ENCODE results near the gene FOXJ3. TPM values are rescaled to one million over a fixed set of nuclear protein-coding genes. Genes with fewer than 3 reads are reported as not detected.

Gene FOXJ3
- total RNA-seq, 3 donors from 2014 or later = 47.0 to 57.3 (median 53.4) TPM

DNA sequence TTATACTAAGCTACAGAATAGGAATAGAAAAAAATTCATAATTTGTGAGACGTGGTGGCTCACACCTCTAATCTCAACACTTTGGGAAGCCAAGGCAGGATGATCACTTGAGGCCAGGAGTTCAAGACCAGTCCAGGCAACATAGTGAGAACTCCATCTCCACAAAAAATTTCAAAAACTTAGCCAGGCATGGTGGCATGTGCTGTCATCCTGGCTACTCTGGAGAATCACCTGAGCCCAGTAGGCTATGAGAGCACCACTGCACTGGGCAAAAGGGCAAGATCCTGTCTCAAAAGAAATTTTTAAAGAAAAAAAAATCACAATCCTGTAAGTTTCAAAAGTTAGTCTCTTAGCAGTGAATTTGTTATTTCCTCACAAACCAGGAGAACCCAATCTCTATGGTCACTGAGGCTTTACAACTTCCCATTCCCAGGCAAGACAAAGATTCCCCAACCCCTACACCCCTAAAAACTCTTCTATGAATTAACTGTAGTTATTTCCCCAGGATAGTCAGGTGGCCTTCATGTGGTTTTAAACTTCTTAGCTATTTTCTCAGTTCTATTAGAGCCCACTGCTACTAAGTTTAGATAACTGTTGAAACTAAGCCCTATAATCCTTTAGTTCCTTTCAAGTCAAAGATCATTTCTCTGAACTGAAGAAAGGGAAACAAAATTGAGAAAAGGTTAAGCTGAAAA is 74.5 kb downstream of the FOXJ3 start:
- H3K4me1 ChIP-seq (ENCODE audit: low read depth) = peaks cover 4% of the 10 kb centered on the region
- DNase-seq = no peak
- no peak for ATAC-seq
- no peak for TF ChIP-seq CTCF (IDR thresholded peaks at IDR 0.05)
- H3K4me3 ChIP-seq = no peak overlapping the region
- H3K36me3 ChIP-seq (ENCODE audit: low read depth) = no peaks in the 10 kb centered on the region
- intact Hi-C loops (cut with DNase I, micrococcal nuclease) = no loop called here
- no peaks in the 10 kb centered on the region for H3K9me3 ChIP-seq

DNA sequence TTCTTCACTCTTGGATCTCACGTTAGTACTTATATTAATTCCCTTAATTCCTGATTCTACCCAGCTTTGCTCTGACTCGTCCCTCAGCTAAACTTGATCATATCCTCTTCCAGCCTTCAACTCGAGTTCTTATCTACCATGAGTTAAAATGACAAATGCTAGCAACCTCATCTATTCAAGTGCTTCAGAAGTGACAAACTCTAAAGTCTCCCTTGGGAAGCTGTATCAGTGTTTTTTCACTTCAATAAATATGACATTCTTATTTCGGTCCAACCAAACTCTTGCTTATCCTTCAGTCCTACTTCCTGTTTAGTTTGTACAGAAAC is 75.3 kb downstream of the FOXJ3 start:
- TF ChIP-seq CTCF (IDR thresholded peaks at IDR 0.05) = no peak
- H3K4me3 ChIP-seq = no peak overlapping the region
- ATAC-seq (no peak), DNase-seq (no peak)
- H3K4me1 ChIP-seq (ENCODE audit: low read depth) = peaks cover 4% of the 10 kb centered on the region
- H3K36me3 ChIP-seq (ENCODE audit: low read depth) = no peaks in the 10 kb centered on the region
- no peaks in the 10 kb centered on the region for H3K9me3 ChIP-seq
- intact Hi-C loops (cut with DNase I, micrococcal nuclease) = no loop called here

DNA sequence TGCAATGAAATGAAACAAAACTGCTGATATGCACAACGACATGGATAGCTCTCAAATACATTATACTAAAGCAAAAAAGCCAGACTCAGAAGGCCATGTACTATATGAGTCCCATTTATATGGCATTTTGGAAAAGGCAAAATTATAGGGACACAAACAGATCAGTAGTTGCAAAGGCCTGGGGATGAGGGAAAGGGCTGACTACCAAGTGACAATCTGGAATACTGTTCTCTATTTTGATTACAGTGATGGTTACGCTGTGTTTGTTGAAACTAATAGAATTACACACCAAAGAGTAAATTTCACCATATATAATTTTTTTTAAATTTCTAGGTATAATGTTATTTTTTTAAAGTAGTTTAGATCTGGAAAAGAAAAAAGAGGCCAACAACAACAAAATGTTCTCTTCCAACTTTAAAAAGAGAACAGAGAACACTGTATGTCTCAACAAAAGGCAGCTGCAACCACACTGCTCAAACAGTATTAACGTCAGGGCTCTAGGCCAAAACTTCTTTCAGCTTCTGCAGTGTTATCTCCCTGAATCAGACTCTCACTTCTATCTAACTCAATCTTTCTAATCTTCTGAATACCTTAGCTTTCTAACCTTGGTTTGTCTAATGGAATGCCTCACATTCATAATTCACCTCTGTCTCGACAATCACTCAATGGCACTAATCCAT is 75.8 kb downstream of the FOXJ3 start:
- Histone ChIP-seq H3K9me3 (no peaks in the 10 kb centered on the region), H3K36me3 (ENCODE audit: low read depth) (no peaks in the 10 kb centered on the region), H3K4me1 (ENCODE audit: low read depth) (peaks cover 4% of the 10 kb centered on the region), H3K4me3 (no peak overlapping the region)
- peak in 1 of 3 donors; percentile 12 for DNase-seq
- intact Hi-C loops (cut with DNase I, micrococcal nuclease) = no loop called here
- ATAC-seq = peak; percentile 48
- no peak for TF ChIP-seq CTCF (IDR thresholded peaks at IDR 0.05)

GRCh38 chr1:42258218-42258617 is 76.8 kb downstream of the FOXJ3 start:
- no peak for TF ChIP-seq CTCF (IDR thresholded peaks at IDR 0.05)
- intact Hi-C loops (cut with DNase I, micrococcal nuclease) = no loop called here

DNA sequence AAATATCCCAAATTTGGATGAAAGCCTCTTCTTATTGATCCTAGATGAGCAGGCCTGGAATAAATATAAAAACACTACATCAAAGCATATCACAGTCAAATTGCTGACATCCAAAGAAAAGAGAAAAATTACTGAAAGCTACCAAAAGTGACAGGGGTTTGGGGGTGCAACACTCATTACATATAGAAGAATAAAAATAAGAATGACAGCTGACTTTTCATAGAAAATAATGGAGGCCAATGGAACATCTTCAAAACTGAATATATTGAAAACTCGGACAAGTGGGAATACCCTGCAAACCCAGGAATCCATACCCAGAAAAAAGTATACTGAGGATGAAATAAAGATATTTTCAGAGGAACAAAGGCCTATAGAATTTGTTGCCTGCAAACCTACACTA is 84.0 kb downstream of the FOXJ3 start:
- Histone ChIP-seq H3K4me3 (no peak overlapping the region), H3K36me3 (ENCODE audit: low read depth) (no peaks in the 10 kb centered on the region)

More at GRCh38 chr1:42258218-42258617, 76.8 kb downstream of the FOXJ3 start:
- Histone ChIP-seq H3K9me3 (no peaks in the 10 kb centered on the region), H3K4me1 (ENCODE audit: low read depth) (peaks cover 4% of the 10 kb centered on the region), H3K36me3 (ENCODE audit: low read depth) (no peaks in the 10 kb centered on the region), H3K4me3 (no peak overlapping the region)
- no peak for DNase-seq
- no peak for ATAC-seq

More for the DNA sequence above, 84.0 kb downstream of the FOXJ3 start:
- no peak for TF ChIP-seq CTCF (IDR thresholded peaks at IDR 0.05)
- Histone ChIP-seq H3K9me3 (peaks cover 3% of the 10 kb centered on the region), H3K4me1 (ENCODE audit: low read depth) (no peaks in the 10 kb centered on the region)
- DNase-seq (no peak), ATAC-seq (no peak)
- intact Hi-C loops (cut with DNase I, micrococcal nuclease) = no loop called here

All from mucosa of descending colon (tissue), 3 donors.